Daoy (cell line): ENCODE data around the gene MYADM. TPM values are rescaled to one million over a fixed set of nuclear protein-coding genes. Genes with fewer than 3 reads are reported as not detected.

ENCODE experiments used
- DNase-seq: peaks from one replicate; pipeline ENCODE4 v3.0.0-alpha.2; 2015; ENCODE audit warnings: low read depth
- total RNA-seq: library from RNA; depleted of rRNA; stranded (reverse); fragments of >200 nt; shearing (Covaris generic); gene quantifications from 2 replicates; pipeline ENCODE4 v1.2.3, GENCODE V29; 2014; rRNA removed

Gene MYADM
- total RNA-seq, 1 experiment from 2014 or later, result 11.2 TPM

- no peak for DNase-seq
Measured at GRCh38 chr19:53912653-53913052, 45.0 kb downstream of the MYADM start.

- DNase-seq, result peak; percentile 46
Measured at GRCh38 chr19:53915000-53915399, 47.3 kb downstream of the MYADM start.

- DNase-seq, result no peak
Measured at GRCh38 chr19:53916004-53916403, 48.3 kb downstream of the MYADM start.

GRCh38 chr19:53917356-53917755 lies 49.7 kb downstream of the MYADM start:
- no peak for DNase-seq

Other genes with a start within 250 kb of the MYADM start
- not detected in 2 replicates for gene DPRX, start 235.9 kb upstream of the MYADM start, total RNA-seq
- not detected in 2 replicates for gene NLRP12, start 43.6 kb upstream of the MYADM start, total RNA-seq
- not detected in 2 replicates for gene PRKCG, start 14.3 kb downstream of the MYADM start, total RNA-seq
- 0.29 and 0.54 TPM in 2 replicates for gene CACNG7, start 41.4 kb downstream of the MYADM start, total RNA-seq
- gene CACNG8, start 95.1 kb downstream of the MYADM start, total RNA-seq, result 0.48 and 2.9 TPM in 2 replicates
- 1.0 and 9.3 TPM in 2 replicates for gene CACNG6, start 123.8 kb downstream of the MYADM start, total RNA-seq
- gene VSTM1, start 196.0 kb downstream of the MYADM start, total RNA-seq, result not detected in 2 replicates
- not detected in 2 replicates for gene TARM1, start 213.5 kb downstream of the MYADM start, total RNA-seq
- gene OSCAR, start 232.9 kb downstream of the MYADM start, total RNA-seq, result 0.27 and 0.74 TPM in 2 replicates
- gene NDUFA3, start 235.0 kb downstream of the MYADM start, total RNA-seq, result 17.4 and 34.1 TPM in 2 replicates
- 60.2 and 101 TPM in 2 replicates for gene TFPT, start 247.8 kb downstream of the MYADM start, total RNA-seq
- 78.8 and 92.3 TPM in 2 replicates for gene PRPF31, start 247.9 kb downstream of the MYADM start, total RNA-seq